ENCODE measurements around the gene PITPNC1.

The PITPNC1 gene

GRCh38 chr17:67434061-67434525 lies 57.0 kb downstream of the PITPNC1 start:
- TF ChIP-seq, protein P1, sequence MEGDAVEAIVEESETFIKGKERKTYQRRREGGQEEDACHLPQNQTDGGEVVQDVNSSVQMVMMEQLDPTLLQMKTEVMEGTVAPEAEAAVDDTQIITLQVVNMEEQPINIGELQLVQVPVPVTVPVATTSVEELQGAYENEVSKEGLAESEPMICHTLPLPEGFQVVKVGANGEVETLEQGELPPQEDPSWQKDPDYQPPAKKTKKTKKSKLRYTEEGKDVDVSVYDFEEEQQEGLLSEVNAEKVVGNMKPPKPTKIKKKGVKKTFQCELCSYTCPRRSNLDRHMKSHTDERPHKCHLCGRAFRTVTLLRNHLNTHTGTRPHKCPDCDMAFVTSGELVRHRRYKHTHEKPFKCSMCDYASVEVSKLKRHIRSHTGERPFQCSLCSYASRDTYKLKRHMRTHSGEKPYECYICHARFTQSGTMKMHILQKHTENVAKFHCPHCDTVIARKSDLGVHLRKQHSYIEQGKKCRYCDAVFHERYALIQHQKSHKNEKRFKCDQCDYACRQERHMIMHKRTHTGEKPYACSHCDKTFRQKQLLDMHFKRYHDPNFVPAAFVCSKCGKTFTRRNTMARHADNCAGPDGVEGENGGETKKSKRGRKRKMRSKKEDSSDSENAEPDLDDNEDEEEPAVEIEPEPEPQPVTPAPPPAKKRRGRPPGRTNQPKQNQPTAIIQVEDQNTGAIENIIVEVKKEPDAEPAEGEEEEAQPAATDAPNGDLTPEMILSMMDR (conservative IDR thresholded peaks at IDR 0.05; ENCODE audit: low read depth, low read length) = no peak
- no peak overlapping the region for H3K4me3 ChIP-seq (ENCODE audit: low read depth, low read length)
- DNase-seq (ENCODE audit: low read depth) = no peak

GRCh38 chr17:67435122-67435521 lies 58.0 kb downstream of the PITPNC1 start:
- no peak overlapping the region for H3K4me3 ChIP-seq (ENCODE audit: low read depth, low read length)
- TF ChIP-seq, protein P1 (conservative IDR thresholded peaks at IDR 0.05; ENCODE audit: low read depth, low read length) = no peak
- peak; percentile 41 for DNase-seq (ENCODE audit: low read depth)

GRCh38 chr17:67435786-67436185 lies 58.7 kb downstream of the PITPNC1 start:
- DNase-seq (ENCODE audit: low read depth) = no peak
- H3K4me3 ChIP-seq (ENCODE audit: low read depth, low read length) = no peak overlapping the region
- TF ChIP-seq, protein P1 (conservative IDR thresholded peaks at IDR 0.05; ENCODE audit: low read depth, low read length) = no peak

GRCh38 chr17:67436233-67436632 lies 59.2 kb downstream of the PITPNC1 start:
- no peak overlapping the region for H3K4me3 ChIP-seq (ENCODE audit: low read depth, low read length)
- TF ChIP-seq, protein P1 (conservative IDR thresholded peaks at IDR 0.05; ENCODE audit: low read depth, low read length) = no peak
- DNase-seq (ENCODE audit: low read depth) = no peak

- TF ChIP-seq, protein P1 (conservative IDR thresholded peaks at IDR 0.05; ENCODE audit: low read depth, low read length) = no peak
- no peak for DNase-seq (ENCODE audit: low read depth)
- H3K4me3 ChIP-seq (ENCODE audit: low read depth, low read length) = no peak overlapping the region
These were observed 61.6 kb downstream of the PITPNC1 start for GRCh38 chr17:67438667-67439066.

DNA sequence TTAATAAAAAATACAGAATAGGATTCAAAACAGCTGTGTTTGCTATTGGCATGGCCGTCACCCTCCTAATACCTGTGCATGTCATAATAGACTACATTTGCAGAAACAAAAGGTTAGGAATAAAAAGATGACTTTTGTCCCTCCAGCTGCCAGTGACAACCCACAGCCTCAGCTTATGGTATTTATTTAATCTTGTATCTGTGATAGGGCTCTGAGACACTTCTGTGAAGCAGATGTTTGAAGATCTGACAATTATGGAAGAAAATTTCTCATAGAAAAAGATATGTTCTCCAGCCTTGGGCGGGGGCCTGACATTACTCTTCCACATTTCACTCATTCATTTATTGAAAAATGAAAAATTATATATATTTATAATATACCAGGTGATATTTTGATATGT lies 62.2 kb downstream of the PITPNC1 start:
- no peak for DNase-seq (ENCODE audit: low read depth)
- H3K4me3 ChIP-seq (ENCODE audit: low read depth, low read length) = no peak overlapping the region
- TF ChIP-seq, protein P1 (conservative IDR thresholded peaks at IDR 0.05; ENCODE audit: low read depth, low read length) = no peak

DNA sequence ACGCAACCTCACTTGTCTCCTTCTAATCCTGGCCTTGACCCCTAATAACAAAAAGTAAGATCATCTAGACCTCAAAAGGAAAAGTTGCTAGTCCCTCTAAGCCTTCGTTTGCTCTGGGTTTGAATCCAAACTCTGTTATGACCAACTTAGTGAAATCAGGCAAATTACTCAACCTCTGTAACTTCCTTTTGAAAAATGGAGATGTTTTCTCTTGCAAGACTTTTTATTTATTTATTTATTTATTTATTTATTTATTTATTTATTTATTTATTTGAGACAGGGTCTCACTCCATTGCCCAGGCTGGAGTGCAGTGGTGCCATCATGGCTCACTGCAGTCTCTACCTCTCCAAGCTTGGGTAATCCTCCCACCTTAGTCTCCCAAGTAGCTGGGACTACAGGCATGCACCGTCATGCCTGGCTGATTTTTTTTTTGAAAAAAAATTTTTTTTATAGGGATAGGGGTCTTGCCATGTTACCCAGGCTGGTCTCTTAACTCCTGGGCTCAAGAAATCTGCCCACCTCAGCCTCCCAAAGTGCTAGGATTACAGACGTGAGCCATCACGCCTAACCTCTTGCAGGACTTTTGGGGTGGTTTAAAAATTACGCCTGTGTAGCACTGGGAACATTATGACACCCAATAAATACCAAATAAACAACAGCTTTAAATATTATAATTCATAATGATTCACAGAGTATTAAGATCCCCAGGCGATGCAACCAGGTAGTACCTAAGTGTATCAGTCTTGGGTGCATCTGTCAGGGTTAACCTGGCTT lies 63.4 kb downstream of the PITPNC1 start:
- TF ChIP-seq, protein P1 (conservative IDR thresholded peaks at IDR 0.05; ENCODE audit: low read depth, low read length) = no peak
- H3K4me3 ChIP-seq (ENCODE audit: low read depth, low read length) = no peak overlapping the region
- no peak for DNase-seq (ENCODE audit: low read depth)

Measured in choroid plexus epithelial cell (primary cell).